GM23248 (cell line): ENCODE measurements around the gene ZCCHC4.

ENCODE experiments used
- EZH2 ChIP-seq: fragments of 200-600 bp; sonication (generic); IDR thresholded peaks from 2 replicates; pipeline ENCODE4 v1.6.1; 2018; ENCODE audit warnings: antibody characterized with exemption, mild to moderate bottlenecking; ENCODE audit not compliant: insufficient read depth, poor library complexity, severe bottlenecking
- EZH2phosphoT487 ChIP-seq: fragments of 200-600 bp; sonication (generic); IDR thresholded peaks from 2 replicates; pipeline ENCODE4 v1.6.1; 2018; ENCODE audit warnings: antibody characterized with exemption, moderate library complexity, mild to moderate bottlenecking, low read depth; ENCODE audit not compliant: insufficient read depth

DNA sequence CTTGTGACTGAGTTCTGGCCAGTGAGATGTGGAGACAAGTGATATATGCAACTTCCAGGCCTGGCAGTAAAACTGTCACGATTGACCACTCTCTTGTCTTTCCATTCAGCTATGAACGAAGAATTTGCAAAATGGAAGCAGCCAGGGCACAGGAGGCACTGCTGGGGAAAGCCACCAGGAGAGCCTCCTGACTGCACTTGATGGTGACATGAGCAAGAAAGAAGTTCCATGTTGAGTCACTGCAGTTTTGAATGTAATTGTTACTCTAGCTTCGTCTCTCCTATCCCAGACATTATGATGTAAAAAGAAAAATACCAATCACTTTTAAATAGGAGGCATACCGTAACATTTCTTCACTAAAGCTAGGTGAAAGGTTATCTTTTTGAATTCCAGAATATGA, 32.4 kb upstream of the ZCCHC4 start:
- TF ChIP-seq EZH2 = no peak
- TF ChIP-seq EZH2phosphoT487 = no peak
